ENCODE results near the gene SLC38A11.
"Not testable (repeated sequence)": the region's sequence is repeated elsewhere in the genome, so short reads cannot be mapped to it uniquely, and the experiment has no call there.

Gene SLC38A11

DNA sequence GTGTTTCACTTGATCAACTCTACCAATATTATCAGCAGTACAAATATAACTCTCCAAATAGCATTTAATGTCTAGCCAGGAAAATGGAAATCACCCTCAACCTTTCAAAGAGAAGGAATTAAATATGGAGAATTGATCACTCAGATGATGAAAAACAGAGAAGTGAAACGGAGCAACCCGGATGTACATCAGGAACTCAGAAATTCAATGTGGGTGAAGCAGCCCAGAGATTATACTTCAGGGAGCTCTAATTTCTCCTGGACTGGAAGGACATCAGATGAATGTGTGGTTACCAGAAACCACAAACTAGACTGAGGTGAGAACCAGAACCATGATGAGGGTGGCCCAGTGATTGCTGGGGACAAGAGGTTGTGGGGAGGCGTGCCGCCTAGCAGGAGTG, 78.2 kb downstream of the SLC38A11 start:
- no peak for DNase-seq (ENCODE audit: low read depth)

DNA sequence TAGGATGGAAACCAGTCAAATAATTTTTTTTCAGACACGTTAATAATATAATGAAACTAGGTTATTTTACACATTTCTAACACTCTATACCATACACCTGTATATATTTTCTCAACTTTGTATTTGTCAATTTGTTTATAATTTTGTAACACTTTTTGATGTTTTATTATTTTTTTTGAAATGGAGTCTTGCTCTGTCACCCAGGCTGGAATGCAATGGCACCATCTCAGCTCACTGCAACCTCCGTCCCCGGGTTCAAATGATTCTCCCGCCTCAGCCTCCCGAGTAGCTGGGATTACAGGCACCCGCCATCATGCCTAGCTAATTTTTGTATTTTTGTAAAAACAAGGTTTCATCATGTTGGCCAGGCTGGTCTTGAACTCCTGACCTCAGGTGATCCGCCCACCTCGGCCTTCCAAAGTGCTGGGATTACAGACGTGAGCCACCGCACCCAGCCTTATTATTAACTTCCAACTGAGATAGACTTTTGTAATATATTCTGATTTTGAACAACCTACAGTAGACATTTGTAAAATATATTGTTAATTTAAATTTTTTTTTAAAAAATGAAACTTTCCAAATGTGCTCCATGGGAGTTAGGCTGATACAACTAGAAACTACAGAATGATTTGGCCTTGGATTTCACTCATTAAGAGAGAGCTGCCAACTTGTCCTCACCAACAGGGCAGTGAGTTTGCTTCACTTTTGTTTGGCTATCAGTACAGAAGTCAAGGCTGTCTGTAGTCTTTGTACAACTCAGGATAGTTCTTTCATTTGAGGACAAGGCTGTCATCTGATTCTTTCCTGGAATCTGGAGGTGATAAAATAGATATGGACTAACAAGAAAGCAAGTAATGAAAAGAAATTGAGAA, 79.8 kb downstream of the SLC38A11 start:
- no peak for DNase-seq (ENCODE audit: low read depth)

DNA sequence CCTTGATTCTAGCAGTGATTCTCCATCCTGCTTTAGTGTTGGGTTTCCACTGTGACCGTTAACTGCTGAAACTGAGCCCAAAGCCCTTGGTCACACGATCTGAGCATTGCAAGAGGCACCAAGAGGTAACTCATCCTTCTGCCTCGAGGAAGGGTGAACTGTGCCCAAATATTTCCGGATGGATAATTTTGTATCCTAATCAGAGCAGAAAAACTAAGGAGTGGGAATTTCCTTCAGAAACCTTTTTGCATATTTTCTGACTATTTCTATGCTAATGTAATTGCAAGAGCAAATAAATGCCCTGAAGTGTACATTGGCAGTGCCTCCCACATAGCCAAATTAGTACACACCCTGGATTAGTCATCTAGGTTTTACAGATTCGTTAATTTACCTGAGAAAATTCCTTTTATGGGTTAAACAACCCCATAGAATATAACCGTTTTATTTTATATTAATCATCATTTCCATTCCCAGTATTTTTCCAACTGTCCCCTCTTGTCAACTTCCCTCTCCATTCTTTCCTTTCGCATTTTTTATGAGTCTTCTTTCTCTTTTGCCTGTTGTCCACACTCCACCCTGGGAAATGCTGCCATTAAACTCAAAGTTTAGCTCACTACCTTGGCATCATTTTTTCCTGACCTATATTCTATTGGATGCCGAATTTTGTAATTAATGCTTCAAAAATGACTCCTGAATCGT, 82.0 kb downstream of the SLC38A11 start:
- no peak for DNase-seq (ENCODE audit: low read depth)

DNA sequence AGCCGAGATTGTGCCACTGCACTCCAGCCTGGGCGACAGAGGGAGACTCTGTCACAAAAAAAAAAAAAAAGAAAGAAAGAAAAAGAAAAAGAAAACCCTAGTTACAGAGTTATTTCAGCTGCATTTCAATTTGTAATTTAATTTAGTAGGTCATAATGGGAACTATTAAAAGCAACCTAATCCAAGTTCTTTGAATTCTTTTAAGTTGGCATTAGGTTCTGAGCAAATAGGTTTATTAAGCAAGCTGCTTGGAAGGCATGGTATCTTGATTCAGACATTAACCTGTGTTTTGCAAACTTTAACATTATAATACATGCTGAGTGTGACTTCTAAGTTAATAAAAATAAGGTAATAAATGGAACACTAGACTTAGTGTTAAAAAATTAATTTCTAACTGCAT, 83.9 kb downstream of the SLC38A11 start:
- DNase-seq (ENCODE audit: low read depth) = no peak

DNA sequence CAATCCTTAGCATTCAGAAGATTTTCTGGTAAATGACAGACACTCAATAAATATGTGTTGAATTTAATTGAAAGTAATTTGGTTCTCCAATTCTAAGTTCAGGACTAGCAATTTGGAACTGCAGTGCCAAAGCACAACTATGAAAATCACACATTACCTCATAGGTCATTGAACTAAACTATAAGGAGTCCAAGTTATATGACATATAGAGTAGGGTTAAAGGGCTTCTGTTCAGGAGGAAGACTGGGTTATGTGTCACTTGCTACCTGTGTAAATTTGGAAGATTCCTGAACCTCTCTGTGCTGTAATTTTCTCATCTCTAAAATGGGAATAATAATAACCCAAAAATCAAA, 85.9 kb downstream of the SLC38A11 start:
- no peak for DNase-seq (ENCODE audit: low read depth)

DNA sequence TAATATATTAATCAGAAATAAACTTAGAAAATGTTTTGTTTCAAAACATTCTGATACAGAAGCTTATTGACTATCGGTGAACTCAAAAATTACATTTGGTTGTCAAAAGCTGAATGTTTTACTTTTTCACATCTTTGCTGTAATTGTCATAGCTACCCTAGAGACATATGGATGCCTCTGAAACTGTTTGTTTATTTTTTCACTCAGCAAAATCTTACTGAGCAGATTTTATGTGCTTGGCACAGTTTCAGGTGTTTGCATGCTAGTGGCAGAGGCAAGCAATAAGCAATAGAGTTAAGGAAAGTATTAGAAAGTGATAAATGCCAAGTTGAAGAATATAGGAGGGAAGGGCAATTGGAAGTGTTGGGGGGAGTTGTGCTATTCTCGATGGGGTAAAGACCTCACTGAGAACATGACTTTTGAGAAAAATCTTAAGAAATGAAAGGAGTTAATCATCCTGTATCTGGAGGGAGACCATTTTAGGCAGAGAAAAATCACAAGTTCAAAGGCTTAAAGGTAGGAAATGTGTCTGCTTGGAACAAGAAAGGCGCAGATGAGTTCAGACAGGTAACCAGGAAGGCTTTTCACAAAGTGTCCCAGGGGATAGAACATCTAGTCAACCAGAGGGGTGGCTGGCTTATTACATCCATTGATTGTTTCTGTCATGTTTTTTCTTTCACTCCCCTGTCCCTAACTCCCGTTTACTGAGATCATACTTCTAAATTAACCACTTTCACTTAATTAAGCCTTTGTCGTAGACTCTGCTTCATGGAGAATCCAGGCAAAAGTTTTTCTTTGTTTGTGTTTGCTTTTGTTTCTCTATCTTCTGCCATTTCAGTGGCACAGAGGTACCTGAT, 86.5 kb downstream of the SLC38A11 start:
- no peak for DNase-seq (ENCODE audit: low read depth)

DNA sequence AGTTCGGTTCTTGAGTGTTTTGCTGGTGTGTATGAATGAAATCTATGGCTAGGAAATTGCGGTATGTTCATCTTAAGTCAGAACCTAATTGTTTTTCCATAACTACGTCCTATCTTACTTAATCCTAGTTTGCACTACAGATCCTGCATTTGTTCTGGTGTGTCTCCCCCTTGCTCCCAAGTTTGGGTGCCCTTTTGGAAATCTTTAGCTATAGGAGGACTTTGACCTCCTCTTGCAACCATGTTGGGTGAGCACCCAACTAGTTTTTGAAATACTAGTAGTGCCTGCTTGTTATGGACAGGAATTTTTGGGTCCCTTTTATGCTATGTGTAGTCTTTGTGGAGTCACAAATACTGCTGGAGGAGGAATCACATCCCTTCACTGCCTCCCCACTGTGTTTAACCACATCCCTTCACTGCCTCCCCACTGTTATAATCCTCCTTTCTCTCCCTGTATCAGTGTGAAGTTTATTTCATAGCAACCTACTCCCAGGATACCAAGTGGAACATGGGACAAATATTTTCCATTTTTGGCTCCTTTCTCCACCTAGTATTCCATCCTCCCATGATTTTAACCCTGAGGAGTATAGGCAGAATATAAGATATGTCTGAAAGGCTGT, 87.4 kb downstream of the SLC38A11 start:
- DNase-seq (ENCODE audit: low read depth) = no peak

DNA sequence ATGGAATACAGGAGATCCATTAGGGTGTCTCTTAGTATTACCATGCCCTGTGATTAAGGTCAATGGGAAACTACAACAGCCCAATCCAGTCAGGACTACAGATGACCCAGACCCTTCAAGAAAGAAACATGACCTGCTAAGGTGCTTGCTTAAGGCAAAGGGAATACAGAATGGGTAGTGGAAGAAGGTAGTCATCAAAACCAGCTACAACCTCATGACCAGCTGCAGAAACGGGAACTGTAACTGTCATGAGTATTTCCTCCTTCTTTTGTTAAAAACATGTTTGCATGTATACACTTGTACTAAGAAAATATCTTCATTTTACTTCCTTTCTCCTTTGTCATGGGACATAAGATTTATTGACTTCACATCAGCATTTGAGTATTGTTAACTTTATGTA, 88.9 kb downstream of the SLC38A11 start:
- not testable (repeated sequence) for DNase-seq (ENCODE audit: low read depth)

DNA sequence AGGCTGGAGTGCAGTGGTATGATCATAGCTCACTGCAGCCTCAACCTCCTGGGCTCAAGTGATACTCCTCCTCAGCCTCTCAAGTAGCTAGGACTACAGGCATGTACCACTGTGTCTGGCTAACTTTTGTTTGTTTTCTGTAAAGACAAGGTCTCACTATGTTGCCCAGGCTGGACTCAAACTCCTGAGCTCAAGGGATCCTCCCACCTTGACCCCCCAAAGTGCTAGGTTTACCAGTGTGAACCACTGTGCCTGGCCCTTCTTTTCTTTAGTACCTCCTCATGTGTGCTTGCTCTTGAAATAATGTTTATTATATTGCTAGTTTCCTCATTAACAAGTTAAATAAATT, 94.7 kb downstream of the SLC38A11 start:
- no peak for DNase-seq (ENCODE audit: low read depth)

DNA sequence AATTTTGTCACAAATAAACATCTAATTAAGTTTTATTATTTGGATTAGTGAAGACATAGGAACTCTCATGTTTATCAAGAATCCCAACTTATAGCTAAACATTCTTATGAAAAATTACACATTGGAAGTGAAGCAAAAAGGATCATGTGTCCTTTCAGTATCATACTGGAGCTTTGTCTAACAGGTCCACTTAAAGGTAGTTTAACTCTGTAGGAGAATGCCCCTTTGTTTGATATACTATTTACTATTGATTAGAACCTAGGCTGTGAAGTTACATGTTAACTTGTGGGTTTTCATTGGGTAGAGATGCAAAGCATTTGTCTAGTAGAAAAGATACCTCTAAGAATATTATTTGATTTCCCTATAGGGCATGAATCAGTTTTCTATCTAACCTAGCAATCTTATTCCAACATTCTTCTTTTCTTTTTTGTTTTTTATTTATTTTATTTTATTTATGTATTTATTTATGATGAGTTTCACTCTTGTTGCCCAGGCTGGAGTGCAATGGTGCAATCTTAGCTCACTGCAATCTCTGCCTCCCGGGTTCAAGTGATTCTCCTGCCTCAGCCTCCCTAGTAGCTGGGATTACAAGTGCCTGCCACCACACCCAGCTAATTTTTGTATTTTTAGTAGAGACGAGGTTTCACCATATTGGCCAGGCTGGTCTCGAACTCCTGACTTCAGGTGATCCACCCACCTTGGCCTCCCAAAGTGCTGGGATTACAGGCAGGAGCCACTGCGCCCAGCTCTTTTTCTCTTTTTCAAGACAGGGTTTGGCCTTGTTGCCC, 95.2 kb downstream of the SLC38A11 start:
- not testable (repeated sequence) for DNase-seq (ENCODE audit: low read depth)

DNA sequence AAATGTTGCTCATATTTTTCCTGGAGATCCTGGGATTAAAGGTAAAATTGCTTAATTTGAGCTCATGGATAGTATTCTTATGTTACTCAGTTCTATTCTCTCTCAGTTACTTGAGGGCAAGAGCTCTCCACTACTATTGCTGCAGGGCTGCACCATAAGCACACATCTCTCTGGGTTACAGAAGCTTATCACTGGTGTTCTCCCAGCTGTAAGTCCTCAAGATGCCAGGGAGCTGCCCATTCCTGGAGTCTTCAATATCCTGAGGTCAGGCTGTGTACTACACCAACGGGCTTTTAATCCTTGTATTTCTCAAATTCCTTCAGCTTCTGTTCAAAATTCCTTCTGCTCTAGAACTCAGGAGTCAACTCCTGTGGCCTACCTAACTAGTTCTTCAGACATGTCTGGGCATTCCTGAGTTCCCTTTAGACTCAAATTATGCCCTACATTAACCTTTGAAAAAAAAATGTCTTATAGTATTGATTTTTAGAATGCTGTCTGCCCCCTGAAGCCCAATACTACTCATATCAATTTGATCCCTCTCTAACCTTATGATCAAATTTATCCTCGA, 96.0 kb downstream of the SLC38A11 start:
- DNase-seq (ENCODE audit: low read depth) = no peak

DNA sequence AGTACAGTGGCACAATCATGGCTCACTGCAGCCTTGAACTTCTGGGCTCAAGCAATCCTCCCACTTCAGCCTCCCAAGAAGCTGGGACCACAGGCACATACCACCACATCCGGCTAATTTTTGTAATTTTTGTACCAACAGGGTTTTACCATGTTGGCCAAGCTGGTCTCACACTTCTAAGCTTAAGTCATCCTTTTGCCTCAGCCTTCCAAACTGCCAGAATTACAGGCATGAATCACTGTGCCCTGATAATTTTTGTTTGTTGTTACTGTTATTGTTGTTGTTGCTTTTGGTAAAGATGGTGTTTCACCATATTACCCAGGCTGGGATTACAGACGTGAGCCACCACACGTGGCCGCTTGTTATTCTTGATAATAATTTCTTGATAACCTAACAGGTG, 103.2 kb downstream of the SLC38A11 start:
- no peak for DNase-seq (ENCODE audit: low read depth)

DNA sequence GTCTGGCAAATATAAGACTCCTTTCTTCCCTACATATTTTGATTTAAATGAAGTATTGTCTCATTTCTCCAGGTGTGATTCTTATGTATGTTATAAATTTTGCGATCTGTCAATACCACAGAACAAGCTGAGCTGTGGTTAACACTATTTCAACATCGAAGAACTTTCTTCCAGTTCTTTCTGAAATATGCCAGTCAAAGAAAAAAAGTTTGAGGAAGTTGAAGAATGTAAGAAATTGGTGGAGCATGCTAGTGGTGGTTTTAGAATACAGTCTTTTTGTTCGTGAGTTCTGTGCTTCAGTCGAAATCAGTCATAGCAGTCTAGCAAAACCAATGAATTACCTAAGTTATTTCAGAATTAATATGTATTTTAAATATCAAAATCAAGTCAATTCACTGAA, 105.1 kb downstream of the SLC38A11 start:
- no peak for DNase-seq (ENCODE audit: low read depth)

DNA sequence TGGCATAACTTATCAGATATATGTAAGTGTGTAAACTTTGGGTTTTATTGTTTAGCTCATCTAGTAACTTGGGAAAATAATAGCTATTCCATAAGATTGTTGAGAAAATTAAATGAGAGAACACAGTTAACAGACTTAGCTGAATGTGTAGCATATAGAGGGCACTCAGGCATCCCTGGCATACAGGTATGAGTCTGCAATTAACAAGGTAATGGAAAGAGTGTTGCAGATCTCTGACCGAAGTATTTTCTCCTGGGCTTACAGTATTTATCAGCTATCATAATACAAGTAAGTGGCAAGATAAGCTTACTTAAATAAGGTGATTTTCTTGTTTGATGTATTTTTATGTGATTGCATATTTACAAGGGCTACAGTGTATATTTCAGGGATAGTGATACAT, 105.8 kb downstream of the SLC38A11 start:
- DNase-seq (ENCODE audit: low read depth) = no peak

DNA sequence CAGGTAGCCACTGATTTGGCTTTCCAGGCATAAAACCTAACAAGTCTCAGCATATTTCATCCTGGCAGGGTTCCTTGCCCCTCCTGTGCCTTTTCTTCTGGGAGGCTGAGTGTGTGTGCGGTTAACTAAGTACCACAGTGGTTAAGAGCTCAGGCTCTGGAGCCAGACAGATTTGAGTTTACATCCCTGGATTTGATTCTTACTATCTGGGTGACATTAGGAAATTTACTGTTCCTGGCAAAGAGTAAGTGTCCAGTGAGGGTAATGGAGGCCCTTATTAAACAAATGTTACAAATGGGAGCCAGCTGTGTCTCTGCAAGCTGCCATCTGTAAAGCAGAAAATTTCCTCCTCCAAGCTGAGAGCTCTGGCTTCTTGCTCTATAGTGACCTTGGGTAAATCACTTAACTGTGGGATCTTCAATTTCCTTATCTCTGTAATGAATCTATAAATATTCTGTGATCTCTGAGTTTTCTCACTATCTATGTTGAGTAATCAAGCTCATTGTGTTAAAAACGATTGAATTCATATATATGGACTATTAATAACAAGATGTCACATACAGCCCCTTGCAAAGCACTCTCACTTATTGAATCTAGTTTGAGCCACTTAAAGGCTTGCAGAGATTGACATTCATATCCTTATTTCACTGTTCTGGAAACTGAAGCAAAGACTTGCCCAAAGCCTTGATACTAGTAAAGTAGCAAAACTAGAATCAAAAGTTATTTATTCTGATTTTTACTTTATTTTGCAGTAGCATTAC, 107.2 kb downstream of the SLC38A11 start:
- no peak for DNase-seq (ENCODE audit: low read depth)

DNA sequence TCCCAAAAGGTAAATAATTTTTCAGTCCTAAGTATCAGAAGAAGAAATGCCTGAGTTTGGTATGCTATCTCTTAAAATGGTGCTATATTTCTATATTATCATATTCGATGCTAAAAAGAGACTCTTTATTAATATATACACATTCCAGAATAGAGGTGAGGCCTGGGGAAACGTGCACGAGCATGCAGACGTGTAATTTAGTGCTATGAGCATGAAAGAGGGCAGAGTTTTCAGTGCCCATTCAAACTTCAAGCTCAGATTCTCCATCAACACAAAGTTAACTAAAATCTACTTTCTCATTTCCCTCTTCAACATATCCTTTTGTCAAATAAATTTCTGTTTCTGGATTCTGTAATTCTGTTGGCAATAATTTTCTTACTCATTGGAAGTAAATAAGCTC, 108.0 kb downstream of the SLC38A11 start:
- no peak for DNase-seq (ENCODE audit: low read depth)

DNA sequence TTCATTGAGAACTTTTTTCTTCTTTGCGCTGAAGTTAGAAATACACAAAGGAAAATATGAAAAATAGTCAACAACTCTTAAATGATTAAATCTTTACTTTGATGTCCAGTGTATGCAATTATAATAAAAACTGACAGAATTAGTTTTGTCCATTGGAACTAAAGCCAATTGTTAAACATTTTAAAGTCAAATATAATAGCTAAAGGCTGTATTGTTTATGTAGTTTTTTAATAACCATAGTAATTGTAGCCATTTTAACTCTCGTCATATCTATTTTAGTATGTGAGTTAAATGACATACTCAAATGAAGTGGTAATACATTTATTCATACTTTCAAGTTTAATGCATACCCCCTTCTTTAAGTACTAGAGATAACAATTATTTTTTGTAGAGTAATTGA, 109.0 kb downstream of the SLC38A11 start:
- no peak for DNase-seq (ENCODE audit: low read depth)
